ENCODE measurements around the gene INKA2.

Gene INKA2

GRCh38 chr1:111729271-111729921, 9.8 kb downstream of the INKA2 start:
- H3K4me3 ChIP-seq (ENCODE audit: low read depth, low read length) = no peak overlapping the region
- TF ChIP-seq CTCF (IDR thresholded peaks at IDR 0.05; ENCODE audit: borderline replicate concordance, insufficient read depth, low read depth, low read length) = no peak

- no peak overlapping the region for H3K4me3 ChIP-seq (ENCODE audit: low read depth, low read length)
- TF ChIP-seq CTCF (IDR thresholded peaks at IDR 0.05; ENCODE audit: borderline replicate concordance, insufficient read depth, low read depth, low read length) = no peak
These were observed 12.1 kb downstream of the INKA2 start for GRCh38 chr1:111727056-111727455.

- no peak overlapping the region for H3K4me3 ChIP-seq (ENCODE audit: low read depth, low read length)
- no peak for TF ChIP-seq CTCF (IDR thresholded peaks at IDR 0.05; ENCODE audit: borderline replicate concordance, insufficient read depth, low read depth, low read length)
These were observed 14.0 kb downstream of the INKA2 start for GRCh38 chr1:111725192-111725591.

GRCh38 chr1:111723871-111724270, 15.3 kb downstream of the INKA2 start:
- no peak for TF ChIP-seq CTCF (IDR thresholded peaks at IDR 0.05; ENCODE audit: borderline replicate concordance, insufficient read depth, low read depth, low read length)

GRCh38 chr1:111723091-111723806, 15.9 kb downstream of the INKA2 start:
- no peak for TF ChIP-seq CTCF (IDR thresholded peaks at IDR 0.05; ENCODE audit: borderline replicate concordance, insufficient read depth, low read depth, low read length)
- H3K4me3 ChIP-seq (ENCODE audit: low read depth, low read length) = no peak overlapping the region

More at GRCh38 chr1:111723871-111724270, 15.3 kb downstream of the INKA2 start:
- no peak overlapping the region for H3K4me3 ChIP-seq (ENCODE audit: low read depth, low read length)

- TF ChIP-seq CTCF (IDR thresholded peaks at IDR 0.05; ENCODE audit: borderline replicate concordance, insufficient read depth, low read depth, low read length) = no peak
- H3K4me3 ChIP-seq (ENCODE audit: low read depth, low read length) = no peak overlapping the region
These were observed 18.0 kb downstream of the INKA2 start for GRCh38 chr1:111720977-111721786.
